ENCODE measurements around the gene STK39.

The STK39 gene

DNA sequence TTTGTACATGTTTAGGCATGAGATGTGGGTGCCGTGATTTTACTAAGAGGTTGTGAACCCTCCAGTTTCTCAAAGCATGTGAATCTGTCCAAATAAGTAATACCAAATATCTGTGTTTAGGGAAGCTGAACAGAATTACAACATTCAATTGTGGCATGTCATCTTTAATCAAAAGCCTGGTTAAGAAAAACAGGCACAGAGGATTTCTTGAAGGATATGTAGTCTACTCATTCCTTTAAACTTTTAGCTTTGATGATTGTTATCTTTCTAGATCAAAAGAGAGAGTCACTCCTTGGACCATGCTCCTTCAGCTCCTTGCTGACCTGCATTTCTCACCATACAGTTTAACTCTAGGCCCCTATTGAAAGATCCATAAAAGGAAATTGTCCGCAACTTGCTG is 296.8 kb downstream of the STK39 start:
- TF ChIP-seq POLR2A (IDR thresholded peaks at IDR 0.05; ENCODE audit: low read depth, low read length), result no peak
- FAIRE-seq, result no peak
- no peak for DNase-seq (ENCODE audit: insufficient read length, low spot score)

- no peak for FAIRE-seq
- no peak for TF ChIP-seq POLR2A (IDR thresholded peaks at IDR 0.05; ENCODE audit: low read depth, low read length)
- no peak for DNase-seq (ENCODE audit: insufficient read length, low spot score)
These were observed 301.0 kb downstream of the STK39 start for GRCh38 chr2:167946441-167946841.

GRCh38 chr2:167945660-167946368 is 301.6 kb downstream of the STK39 start:
- TF ChIP-seq POLR2A (IDR thresholded peaks at IDR 0.05; ENCODE audit: low read depth, low read length), result no peak
- DNase-seq (ENCODE audit: insufficient read length, low spot score), result no peak
- FAIRE-seq, result no peak

DNA sequence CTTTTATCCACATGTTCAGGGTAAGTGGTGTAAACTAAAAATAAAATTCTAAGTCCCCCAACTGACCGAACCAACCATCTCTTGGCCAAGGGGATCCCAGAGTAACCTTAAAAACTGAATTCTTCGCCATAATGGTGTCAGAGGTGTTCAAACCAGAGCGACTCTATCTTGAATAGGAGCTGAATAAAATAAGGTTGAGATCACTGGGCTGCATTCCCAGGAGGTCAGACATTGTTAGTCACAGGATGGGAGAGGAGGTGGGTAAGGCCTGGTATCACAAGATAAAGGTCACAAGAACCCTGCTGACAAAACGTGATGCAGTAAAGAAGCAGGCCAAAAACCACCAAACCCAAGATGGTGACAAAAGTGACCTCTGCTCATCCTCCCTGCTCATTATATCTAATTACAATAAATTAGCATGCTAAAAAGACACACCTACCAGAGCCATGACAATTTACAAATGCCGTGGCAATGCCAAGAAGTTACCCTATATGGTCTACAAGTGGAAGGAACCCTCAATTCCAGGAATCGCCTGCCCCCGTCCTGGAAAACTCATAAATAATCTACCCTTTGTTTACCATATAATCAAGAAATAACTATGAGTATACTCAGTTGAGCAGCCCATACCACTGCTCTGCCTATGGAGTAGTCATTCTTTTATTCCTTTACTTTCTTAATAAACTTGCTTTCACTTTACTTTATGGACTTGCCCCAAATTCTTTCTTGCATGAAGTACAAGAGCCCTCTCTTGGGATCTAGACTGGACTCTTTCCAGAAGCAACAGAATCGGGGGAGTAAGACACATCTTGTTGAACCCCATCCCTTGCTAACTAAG is 302.4 kb downstream of the STK39 start:
- TF ChIP-seq POLR2A (IDR thresholded peaks at IDR 0.05; ENCODE audit: low read depth, low read length), result no peak
- DNase-seq (ENCODE audit: insufficient read length, low spot score), result no peak
- FAIRE-seq, result no peak

- FAIRE-seq, result no peak
- DNase-seq (ENCODE audit: insufficient read length, low spot score), result no peak
- no peak for TF ChIP-seq POLR2A (IDR thresholded peaks at IDR 0.05; ENCODE audit: low read depth, low read length)
These were observed 303.5 kb downstream of the STK39 start for GRCh38 chr2:167943897-167944296.

DNA sequence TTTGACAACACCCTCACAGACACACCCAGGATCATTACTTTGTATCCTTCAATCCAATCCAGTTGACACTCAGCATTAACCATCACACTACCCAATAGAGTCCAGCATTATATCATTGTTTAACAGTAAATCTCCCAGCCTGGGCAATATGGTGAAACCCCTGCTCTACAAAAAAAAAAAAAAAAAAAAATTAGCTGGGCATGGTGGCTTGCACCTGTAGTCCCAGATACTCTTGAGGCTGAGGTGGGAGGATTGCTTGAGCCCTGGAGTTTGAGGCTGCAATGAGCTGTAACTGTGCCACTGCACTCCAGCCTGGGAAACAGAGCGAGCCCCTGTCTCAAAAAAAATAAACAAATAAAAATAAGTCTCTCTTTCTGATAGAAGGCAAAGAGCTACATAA is 304.0 kb downstream of the STK39 start:
- no peak for TF ChIP-seq POLR2A (IDR thresholded peaks at IDR 0.05; ENCODE audit: low read depth, low read length)
- FAIRE-seq (no peak), DNase-seq (ENCODE audit: insufficient read length, low spot score) (no peak)

DNA sequence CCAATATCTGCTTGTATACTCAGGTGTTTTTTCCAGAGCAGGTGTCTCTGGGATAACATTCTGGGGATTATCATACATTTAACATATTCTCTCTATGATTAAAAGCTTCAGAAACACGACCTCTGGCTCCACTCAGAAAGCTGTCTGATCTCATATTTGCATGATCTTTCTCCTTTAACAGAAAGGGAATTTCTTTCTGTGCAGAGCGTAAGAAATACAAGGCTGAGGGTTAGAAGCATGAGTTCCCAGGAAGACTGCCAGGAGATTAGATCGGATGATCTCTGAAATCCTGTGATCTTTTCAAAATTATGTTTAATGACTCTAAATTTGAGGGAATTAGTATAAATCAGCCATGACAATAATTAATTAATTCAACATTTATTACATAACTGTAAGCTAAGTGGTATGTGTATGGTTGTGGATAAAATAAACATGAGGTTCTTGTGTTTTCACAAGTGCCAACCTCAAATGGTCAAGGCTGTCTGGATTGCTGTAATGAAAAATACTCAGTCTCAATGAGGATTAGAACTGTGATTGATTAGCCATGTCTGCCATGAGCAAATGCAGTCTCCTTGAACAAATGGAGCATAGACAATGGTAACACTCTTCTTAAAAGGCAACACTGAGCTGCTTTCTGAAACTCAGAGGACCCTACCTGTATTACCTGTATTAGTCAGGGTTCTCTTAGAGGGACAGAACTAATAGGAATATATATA is 304.9 kb downstream of the STK39 start:
- no peak for TF ChIP-seq POLR2A (IDR thresholded peaks at IDR 0.05; ENCODE audit: low read depth, low read length)
- FAIRE-seq, result no peak

DNA sequence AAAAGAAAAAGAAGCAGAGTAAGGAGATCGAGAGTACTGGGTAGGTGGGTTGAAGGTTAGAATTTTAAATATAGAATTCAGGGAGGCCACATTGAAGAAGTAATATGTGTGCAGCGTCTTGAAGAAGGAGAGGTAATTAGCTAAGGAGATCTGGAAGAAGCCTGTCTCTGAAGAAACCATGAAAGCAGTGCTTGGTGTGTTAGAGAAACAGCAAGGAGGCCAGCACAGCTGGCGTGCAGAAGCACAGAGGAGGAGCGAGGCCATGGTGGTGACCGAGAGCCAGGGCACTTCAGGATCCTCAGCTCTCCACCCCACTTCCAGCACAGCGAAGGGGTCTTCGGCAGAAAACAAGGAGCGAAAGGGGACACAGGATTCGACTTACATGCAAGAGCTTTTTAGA is 305.8 kb downstream of the STK39 start:
- DNase-seq (ENCODE audit: insufficient read length, low spot score) (no peak), FAIRE-seq (no peak)
- TF ChIP-seq POLR2A (IDR thresholded peaks at IDR 0.05; ENCODE audit: low read depth, low read length), result no peak

More for the DNA sequence above, 304.9 kb downstream of the STK39 start:
- no peak for DNase-seq (ENCODE audit: insufficient read length, low spot score)

DNA sequence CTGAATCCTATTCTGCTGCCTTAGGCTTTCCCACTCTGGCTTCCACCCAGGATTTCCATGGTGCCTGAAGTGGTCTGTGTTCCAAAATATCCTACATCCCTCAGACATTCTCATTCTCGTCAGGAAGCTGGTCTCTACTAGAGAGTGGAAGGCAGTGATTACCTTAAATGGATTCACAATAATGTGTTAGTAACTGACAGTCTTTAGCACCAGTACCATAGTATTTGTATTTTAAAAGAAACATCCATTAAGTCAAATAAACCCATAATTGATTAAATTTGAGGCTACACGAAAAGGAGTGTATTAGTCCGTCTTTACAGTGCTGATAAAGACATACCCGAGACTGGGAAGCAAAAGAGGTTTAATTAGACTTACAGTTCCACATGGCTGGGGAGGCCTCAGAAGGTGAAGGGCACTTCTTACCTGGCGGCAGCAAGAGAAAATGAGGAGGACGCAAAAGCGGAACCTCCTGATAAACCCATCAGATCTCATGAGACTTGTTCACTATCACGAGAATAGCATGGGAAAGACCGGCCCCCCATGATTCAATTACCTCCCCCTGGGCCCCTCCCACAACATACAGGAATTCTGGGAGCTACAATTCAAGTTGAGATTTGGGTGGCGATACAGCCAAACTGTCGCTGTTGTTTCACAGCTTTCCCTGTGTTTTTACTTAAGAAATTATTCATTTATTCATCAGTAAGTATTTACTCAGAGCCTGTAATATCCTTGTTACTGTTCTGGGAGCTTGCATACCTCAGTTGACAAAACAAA is 306.5 kb downstream of the STK39 start:
- FAIRE-seq (no peak), DNase-seq (ENCODE audit: insufficient read length, low spot score) (no peak)
- TF ChIP-seq POLR2A (IDR thresholded peaks at IDR 0.05; ENCODE audit: low read depth, low read length), result no peak

- FAIRE-seq (no peak), DNase-seq (ENCODE audit: insufficient read length, low spot score) (no peak)
- TF ChIP-seq POLR2A (IDR thresholded peaks at IDR 0.05; ENCODE audit: low read depth, low read length), result no peak
These were observed 307.1 kb downstream of the STK39 start for GRCh38 chr2:167940346-167940725.

- FAIRE-seq (no peak), DNase-seq (ENCODE audit: insufficient read length, low spot score) (no peak)
- no peak for TF ChIP-seq POLR2A (IDR thresholded peaks at IDR 0.05; ENCODE audit: low read depth, low read length)
These were observed 307.7 kb downstream of the STK39 start for GRCh38 chr2:167939514-167940345.

DNA sequence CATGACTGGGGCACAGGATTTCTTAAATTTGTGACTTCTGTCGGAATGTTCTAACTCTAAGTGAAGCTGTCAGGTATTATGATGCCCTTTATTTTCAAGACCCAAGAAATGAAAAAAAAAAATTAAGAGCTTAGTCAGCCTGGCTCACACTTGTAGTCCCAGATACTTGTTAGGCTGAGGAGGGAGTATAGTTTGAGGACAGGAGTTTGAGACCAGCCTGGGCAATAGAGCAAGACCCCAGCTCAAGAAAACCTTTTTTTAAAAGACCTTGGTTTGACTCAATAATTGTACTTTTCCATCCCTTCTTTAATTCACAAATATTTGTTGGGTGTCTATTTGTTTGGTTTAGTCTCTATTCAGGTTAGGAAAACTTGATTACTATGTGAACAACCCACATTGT is 310.0 kb downstream of the STK39 start:
- no peak for FAIRE-seq
- no peak for DNase-seq (ENCODE audit: insufficient read length, low spot score)
- no peak for TF ChIP-seq POLR2A (IDR thresholded peaks at IDR 0.05; ENCODE audit: low read depth, low read length)

GRCh38 chr2:167935803-167936110 is 311.6 kb downstream of the STK39 start:
- FAIRE-seq, result no peak
- no peak for DNase-seq (ENCODE audit: insufficient read length, low spot score)

More at GRCh38 chr2:167935803-167936110, 311.6 kb downstream of the STK39 start:
- no peak for TF ChIP-seq POLR2A (IDR thresholded peaks at IDR 0.05; ENCODE audit: low read depth, low read length)
